Spleen (tissue), 7 donors: ENCODE results near the gene TENM3.

Source experiments
- CTCF ChIP-seq, 11 experiments: fragments of 200-600 bp in 7 of 11; fragments of 450-650 bp in 4 of 11; sonication (generic) in 4 of 11; IDR thresholded peaks in 8 of 11; conservative IDR thresholded peaks in 3 of 11; 1 replicate in 7 of 11; 2 replicates in 4 of 11; pipeline versions ENCODE4 v1.4.0 to v1.8.0; 2016 to 2021; ENCODE audit warnings: antibody characterized with exemption in 11 of 11, inconsistent platforms in 4 of 11, mild to moderate bottlenecking in 1 of 11
- POLR2AphosphoS5 ChIP-seq, 3 donors: sonication (generic); formaldehyde crosslinking; IDR thresholded peaks; one replicate each; pipeline ENCODE4 v1.5.1; 2017; ENCODE audit warnings: antibody characterized with exemption in 3 of 3
- donor health status: DM: no; HTN: no; CAD: no; lungs with moderate emphysema.
- donor health status: DM: no; HTN: no; CAD: no.
- donor health status: DM: no; HTN: no; CAD: no.

- no peak for TF ChIP-seq CTCF (IDR thresholded peaks at IDR 0.05 in 8 of 11, conservative IDR thresholded peaks at IDR 0.05 in 3 of 11)
- TF ChIP-seq POLR2AphosphoS5 (IDR thresholded peaks at IDR 0.05) = no peak
These were observed 186.7 kb downstream of the TENM3 start for GRCh38 chr4:182429896-182430295.
